Occipital lobe (tissue), 2 donors: ENCODE results near the gene CDH13. TPM values are rescaled to one million over a fixed set of nuclear protein-coding genes. Genes with fewer than 3 reads are reported as not detected.

Experiments used
- small RNA-seq: library from RNA; depleted of rRNA; stranded (forward); fragments of <200 nt; gene quantifications from one replicate; pipeline ENCODE3, GENCODE V24; 2014
- total RNA-seq: library from RNA; depleted of rRNA; stranded (reverse); fragments of >200 nt; gene quantifications from one replicate; pipeline ENCODE4 v1.2.3, GENCODE V29; 2014

Gene CDH13
- total RNA-seq, 1 donor from 2014 or later, result 27.3 TPM

Small RNAs within 50 kb of the gene (small RNA-seq; reads per million reads assigned to genes)
- gene AC099506.2 (not detected), gene MIR3182 (not detected), gene MIR8058 (not detected)
